H9 (cell line): ENCODE measurements around the gene WFDC1. TPM values are rescaled to one million over a fixed set of nuclear protein-coding genes. Genes with fewer than 3 reads are reported as not detected.

ENCODE experiments used
- DNase-seq: peaks from one replicate; pipeline ENCODE4 v3.0.0-alpha.2; 2017
- H2AFZ ChIP-seq: one replicate; pipeline ENCODE4 v1.6.1; 2013; ENCODE audit warnings: mild to moderate bottlenecking, low read length, control low read depth, moderate library complexity
- H2AK5ac ChIP-seq: 2 replicates; pipeline ENCODE4 v1.6.1; 2013; ENCODE audit warnings: low read length, control low read depth, mixed read lengths; ENCODE audit not compliant: insufficient read length
- H2BK120ac ChIP-seq: one replicate; pipeline ENCODE4 v1.6.1; 2013; ENCODE audit warnings: low read depth, mild to moderate bottlenecking, low read length, control low read depth, inconsistent platforms; ENCODE audit not compliant: poor library complexity, severe bottlenecking
- H2BK12ac ChIP-seq: 2 replicates; pipeline ENCODE4 v1.6.1; 2013; ENCODE audit warnings: low read length, control low read depth, mixed read lengths, low read depth; ENCODE audit not compliant: insufficient read length
- H2BK15ac ChIP-seq: 2 replicates; pipeline ENCODE4 v1.6.1; 2013; ENCODE audit warnings: low read depth, low read length, control low read depth
- H2BK20ac ChIP-seq: one replicate; pipeline ENCODE4 v1.6.1; 2013; ENCODE audit warnings: low read depth, mild to moderate bottlenecking, low read length, control low read depth, inconsistent platforms; ENCODE audit not compliant: poor library complexity, severe bottlenecking
- H2BK5ac ChIP-seq: 2 replicates; pipeline ENCODE4 v1.6.1; 2013; ENCODE audit warnings: low read length, control low read depth, mixed read lengths; ENCODE audit not compliant: insufficient read length
- H3K14ac ChIP-seq: 2 replicates; pipeline ENCODE4 v1.6.1; 2013; ENCODE audit warnings: low read length, control low read depth; ENCODE audit not compliant: insufficient read depth
- H3K18ac ChIP-seq: 2 replicates; pipeline ENCODE4 v1.6.1; 2013; ENCODE audit warnings: low read depth, mild to moderate bottlenecking, mixed read lengths, low read length, control low read depth; ENCODE audit not compliant: insufficient read length
- H3K23ac ChIP-seq: 2 replicates; pipeline ENCODE4 v1.6.1; 2013; ENCODE audit warnings: low read length, control low read depth, mixed read lengths, low read depth; ENCODE audit not compliant: insufficient read length
- H3K23me2 ChIP-seq: 2 replicates; pipeline ENCODE4 v1.6.1; 2013; ENCODE audit warnings: low read depth, mild to moderate bottlenecking, mixed read lengths, low read length, control low read depth; ENCODE audit not compliant: insufficient read length, poor library complexity, severe bottlenecking
- H3K27ac ChIP-seq: 2 replicates; pipeline ENCODE4 v1.5.1; 2013; ENCODE audit warnings: low read length, control low read depth, mixed read lengths, low read depth; ENCODE audit not compliant: insufficient read length
- H3K27me3 ChIP-seq: 2 replicates; pipeline ENCODE4 v1.6.1; 2013; ENCODE audit warnings: low read length, control low read depth, inconsistent platforms; ENCODE audit not compliant: insufficient read depth
- H3K4ac ChIP-seq: 2 replicates; pipeline ENCODE4 v1.6.1; 2013; ENCODE audit warnings: low read depth, mild to moderate bottlenecking, control low read depth, inconsistent platforms, low read length, moderate library complexity
- H3K4me1 ChIP-seq: 2 replicates; pipeline ENCODE4 v1.6.1; 2013; ENCODE audit warnings: low read length, control low read depth, inconsistent platforms; ENCODE audit not compliant: insufficient read depth
- H3K4me2 ChIP-seq: 2 replicates; pipeline ENCODE4 v1.6.1; 2013; ENCODE audit warnings: low read length, control low read depth, mixed read lengths; ENCODE audit not compliant: insufficient read length, insufficient read depth
- H3K56ac ChIP-seq: 2 replicates; pipeline ENCODE4 v1.6.1; 2013; ENCODE audit warnings: low read depth, mild to moderate bottlenecking, mixed read lengths, low read length, control low read depth; ENCODE audit not compliant: insufficient read length
- H3K79me1 ChIP-seq: 2 replicates; pipeline ENCODE4 v1.6.1; 2013; ENCODE audit warnings: low read depth, mild to moderate bottlenecking, moderate library complexity, low read length, control low read depth, inconsistent platforms; ENCODE audit not compliant: insufficient read depth, poor library complexity, severe bottlenecking
- H3K79me2 ChIP-seq: 2 replicates; pipeline ENCODE4 v1.6.1; 2013; ENCODE audit warnings: low read length, control low read depth, inconsistent platforms; ENCODE audit not compliant: insufficient read depth
- H3K9ac ChIP-seq: 2 replicates; pipeline ENCODE4 v1.6.1; 2013; ENCODE audit warnings: low read length, control low read depth, mixed read lengths; ENCODE audit not compliant: insufficient read length; ENCODE audit errors: extremely low read depth
- H3K9me3 ChIP-seq: one replicate; pipeline ENCODE4 v1.6.1; 2013; ENCODE audit warnings: low read depth, low read length, inconsistent platforms; ENCODE audit not compliant: control insufficient read depth
- H3T11ph ChIP-seq: one replicate; pipeline ENCODE4 v1.6.1; 2013; ENCODE audit warnings: mild to moderate bottlenecking, low read length, control low read depth, inconsistent platforms
- H4K20me1 ChIP-seq: one replicate; pipeline ENCODE4 v1.6.1; 2013; ENCODE audit not compliant: control insufficient read depth, insufficient read length, insufficient read depth
- H4K5ac ChIP-seq: 2 replicates; pipeline ENCODE4 v1.6.1; 2013; ENCODE audit warnings: low read depth, mild to moderate bottlenecking, mixed read lengths, low read length, control low read depth; ENCODE audit not compliant: insufficient read length
- H4K8ac ChIP-seq: replicated peaks from 2 replicates; pipeline ENCODE4 v1.6.1; 2013; ENCODE audit warnings: low read length, control low read depth, mixed read lengths, low read depth; ENCODE audit not compliant: insufficient read length
- H4K91ac ChIP-seq: 2 replicates; pipeline ENCODE4 v1.6.1; 2013; ENCODE audit warnings: low read depth, mild to moderate bottlenecking, moderate library complexity, mixed read lengths, low read length, control low read depth; ENCODE audit not compliant: insufficient read length
- H3K27ac Mint-ChIP-seq, 3 experiments: 2 replicates in 2 of 3; 3 replicates in 1 of 3; pipeline ENCODE4 v1.8.0; 2020 to 2021; ENCODE audit warnings: mixed read lengths in 3 of 3, mild to moderate bottlenecking in 1 of 3, moderate library complexity in 1 of 3
- H3K27me3 Mint-ChIP-seq: 2 replicates; pipeline ENCODE4 v1.8.0; 2021; ENCODE audit warnings: low read depth, mild to moderate bottlenecking, moderate library complexity, mixed read lengths
- H3K36me3 Mint-ChIP-seq, 3 experiments: 2 replicates in 2 of 3; 3 replicates in 1 of 3; pipeline ENCODE4 v1.8.0; 2020 to 2021; ENCODE audit warnings: low read depth in 3 of 3, mixed read lengths in 3 of 3; ENCODE audit not compliant: insufficient read depth in 1 of 3
- H3K4me1 Mint-ChIP-seq, 2 experiments: 2 replicates each; pipeline ENCODE4 v1.8.0; 2020; ENCODE audit warnings: mixed read lengths in 2 of 2
- H3K4me3 Mint-ChIP-seq, 2 experiments: 2 replicates in 1 of 2; 3 replicates in 1 of 2; pipeline ENCODE4 v1.8.0; 2020 to 2021; ENCODE audit warnings: mild to moderate bottlenecking in 2 of 2, mixed read lengths in 2 of 2, moderate library complexity in 1 of 2
- H3K9me3 Mint-ChIP-seq, 2 experiments: 2 replicates in 1 of 2; 3 replicates in 1 of 2; pipeline ENCODE4 v1.8.0; 2020; ENCODE audit warnings: mild to moderate bottlenecking in 2 of 2, mixed read lengths in 2 of 2, moderate library complexity in 1 of 2
- WGBS: extraction: QIAGEN DNeasy Blood & Tissue Kit; methylation state at CpG from one replicate; pipeline ENCODE4 v1.1.7; 2013; ENCODE audit warnings: missing lambda C conversion rate, low lambda C conversion rate, mixed read lengths; ENCODE audit not compliant: insufficient read length; ENCODE audit errors: extremely low coverage; 5-methylcytosine and 5-hydroxymethylcytosine counted together
- total RNA-seq: library from RNA; stranded (reverse); gene quantifications from 2 replicates; pipeline ENCODE4 v1.2.1, GENCODE V29; 2021
- TF ChIP-seq, protein P1 (sequence below): fragments of 200-600 bp; sonication (generic); conservative IDR thresholded peaks from 3 replicates; pipeline ENCODE4 v1.8.0; 2021; ENCODE audit warnings: antibody characterized with exemption, mild to moderate bottlenecking

The WFDC1 gene
- total RNA-seq, 1 experiment from 2014 or later = 0.24 TPM

DNA sequence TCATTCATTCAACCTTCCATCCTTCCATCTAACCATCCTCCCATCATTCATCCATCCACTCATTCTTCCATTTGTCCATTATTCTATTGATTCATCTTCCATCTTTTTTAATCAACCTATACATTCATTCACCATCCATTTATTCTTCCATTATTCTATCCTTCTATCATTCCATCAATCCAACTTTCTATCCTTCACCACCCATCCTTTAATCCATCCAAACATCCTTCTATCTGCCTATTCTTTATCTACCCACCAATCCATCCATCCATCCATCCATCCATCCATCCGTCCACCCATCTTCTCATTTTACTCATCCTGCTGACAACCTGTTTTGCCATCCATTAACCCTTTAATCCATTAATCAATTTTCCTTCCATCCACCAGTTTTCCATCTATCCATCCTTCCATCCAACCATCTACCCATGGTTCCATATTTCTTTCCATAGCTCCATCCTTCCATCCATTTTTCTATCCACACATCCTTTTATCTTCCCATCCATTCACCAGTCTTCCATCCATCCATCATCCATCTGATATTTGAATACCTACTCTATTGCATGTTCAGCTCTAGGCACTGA is 21.8 kb upstream of the WFDC1 start:
- H3K27ac ChIP-seq = no peak overlapping the region
- H2BK120ac ChIP-seq = no peak overlapping the region
- no peak overlapping the region for H3K4ac ChIP-seq
- Mint-ChIP-seq H3K27me3 (peaks cover 4% of the 10 kb centered on the region; the same call in 1 of the 2 replicates), H3K27ac (no peak overlapping the region), H3K4me1 (no peaks in the 10 kb centered on the region), H3K9me3 (no peaks in the 10 kb centered on the region), H3K4me3 (no peak overlapping the region), H3K36me3 (no peaks in the 10 kb centered on the region)
- DNase-seq = no peak
- H3K79me2 ChIP-seq = no peaks in the 10 kb centered on the region
- no peaks in the 10 kb centered on the region for H3K27me3 ChIP-seq
- no peaks in the 10 kb centered on the region for H3K79me1 ChIP-seq
- no peak overlapping the region for H4K91ac ChIP-seq
- H3K14ac ChIP-seq = no peak overlapping the region
- no peak overlapping the region for H4K8ac ChIP-seq
- no peak overlapping the region for H2BK20ac ChIP-seq
- H3T11ph ChIP-seq = no peak overlapping the region
- H3K18ac ChIP-seq = no peak overlapping the region
- no peak overlapping the region for H2AK5ac ChIP-seq
- H2BK15ac ChIP-seq = no peak overlapping the region
- 100% methylated on average over 1 of the region's 1 CpG for WGBS
- H3K9me3 ChIP-seq = no peaks in the 10 kb centered on the region
- H4K5ac ChIP-seq = no peak overlapping the region
- no peaks in the 10 kb centered on the region for H4K20me1 ChIP-seq
- no peak overlapping the region for H3K9ac ChIP-seq
- TF ChIP-seq, protein P1, sequence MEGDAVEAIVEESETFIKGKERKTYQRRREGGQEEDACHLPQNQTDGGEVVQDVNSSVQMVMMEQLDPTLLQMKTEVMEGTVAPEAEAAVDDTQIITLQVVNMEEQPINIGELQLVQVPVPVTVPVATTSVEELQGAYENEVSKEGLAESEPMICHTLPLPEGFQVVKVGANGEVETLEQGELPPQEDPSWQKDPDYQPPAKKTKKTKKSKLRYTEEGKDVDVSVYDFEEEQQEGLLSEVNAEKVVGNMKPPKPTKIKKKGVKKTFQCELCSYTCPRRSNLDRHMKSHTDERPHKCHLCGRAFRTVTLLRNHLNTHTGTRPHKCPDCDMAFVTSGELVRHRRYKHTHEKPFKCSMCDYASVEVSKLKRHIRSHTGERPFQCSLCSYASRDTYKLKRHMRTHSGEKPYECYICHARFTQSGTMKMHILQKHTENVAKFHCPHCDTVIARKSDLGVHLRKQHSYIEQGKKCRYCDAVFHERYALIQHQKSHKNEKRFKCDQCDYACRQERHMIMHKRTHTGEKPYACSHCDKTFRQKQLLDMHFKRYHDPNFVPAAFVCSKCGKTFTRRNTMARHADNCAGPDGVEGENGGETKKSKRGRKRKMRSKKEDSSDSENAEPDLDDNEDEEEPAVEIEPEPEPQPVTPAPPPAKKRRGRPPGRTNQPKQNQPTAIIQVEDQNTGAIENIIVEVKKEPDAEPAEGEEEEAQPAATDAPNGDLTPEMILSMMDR = no peak
- no peak overlapping the region for H2BK5ac ChIP-seq
- H2BK12ac ChIP-seq = no peak overlapping the region
- H3K23ac ChIP-seq = no peak overlapping the region
- no peaks in the 10 kb centered on the region for H3K4me1 ChIP-seq
- no peaks in the 10 kb centered on the region for H3K23me2 ChIP-seq
- H3K56ac ChIP-seq = no peak overlapping the region
- H3K4me2 ChIP-seq = no peak overlapping the region
- H2AFZ ChIP-seq = no peak overlapping the region
